H54 (cell line): ENCODE results near the gene KDM1A.
A peak's percentile ranks its signal among the peaks of the same experiment; 100 is the strongest.

ENCODE experiments used
- DNase-seq: peaks from one replicate; pipeline ENCODE4 v3.0.0; 2011; ENCODE audit warnings: low spot score, mixed read lengths; ENCODE audit not compliant: insufficient read length
- FAIRE-seq: peaks from 3 replicates; lab custom pipeline; 2011; peaks lifted over from hg19 to GRCh38; lab: Jason Lieb, UNC
- POLR2A ChIP-seq: IDR thresholded peaks from 2 replicates; pipeline ENCODE4 v1.6.1; 2011; ENCODE audit warnings: low read depth, mild to moderate bottlenecking, low read length

Gene KDM1A

GRCh38 chr1:23101101-23101827 is 82.0 kb downstream of the KDM1A start:
- FAIRE-seq (no peak), DNase-seq (no peak)
- TF ChIP-seq POLR2A = no peak

- no peak for DNase-seq
- no peak for FAIRE-seq
- no peak for TF ChIP-seq POLR2A
Measured at GRCh38 chr1:23101887-23102286, 82.6 kb downstream of the KDM1A start.

- no peak for TF ChIP-seq POLR2A
- FAIRE-seq (peak; percentile 57), DNase-seq (no peak)
Measured at GRCh38 chr1:23102289-23102688, 83.0 kb downstream of the KDM1A start.

- FAIRE-seq = peak; percentile 74
- no peak for TF ChIP-seq POLR2A
- no peak for DNase-seq
Measured at GRCh38 chr1:23103001-23103889, 84.0 kb downstream of the KDM1A start.

- DNase-seq = no peak
- FAIRE-seq = no peak
- TF ChIP-seq POLR2A = no peak
Measured at GRCh38 chr1:23108918-23109533, 89.8 kb downstream of the KDM1A start.

GRCh38 chr1:23110391-23110790 is 91.1 kb downstream of the KDM1A start:
- TF ChIP-seq POLR2A = no peak
- FAIRE-seq (no peak), DNase-seq (no peak)

- DNase-seq (no peak), FAIRE-seq (no peak)
- no peak for TF ChIP-seq POLR2A
Measured at GRCh38 chr1:23111600-23112535, 92.6 kb downstream of the KDM1A start.

GRCh38 chr1:23114424-23115079 is 95.3 kb downstream of the KDM1A start:
- DNase-seq (no peak), FAIRE-seq (no peak)
- TF ChIP-seq POLR2A = no peak

- DNase-seq (no peak), FAIRE-seq (no peak)
- no peak for TF ChIP-seq POLR2A
Measured at GRCh38 chr1:23116216-23116836, 97.1 kb downstream of the KDM1A start.

GRCh38 chr1:23116921-23117699 is 97.8 kb downstream of the KDM1A start:
- TF ChIP-seq POLR2A = no peak
- DNase-seq = no peak
- FAIRE-seq = no peak

GRCh38 chr1:23118407-23118806 is 99.1 kb downstream of the KDM1A start:
- DNase-seq (no peak), FAIRE-seq (no peak)
- TF ChIP-seq POLR2A = no peak
